ENCODE measurements around the gene KCTD14. TPM values are rescaled to one million over a fixed set of nuclear protein-coding genes. Genes with fewer than 3 reads are reported as not detected.

The KCTD14 gene
- total and polyA plus RNA-seq, 2 of the 4 experiments (the other 2 are of a cell fraction): 0.90 to 0.97 TPM

GRCh38 chr11:78000193-78000592 is 22.9 kb downstream of the KCTD14 start:
- H3K79me1 ChIP-seq (ENCODE audit: low read depth in 1 of 2, low read length in 2 of 2): no peaks in the 10 kb centered on the region
- H2BK20ac ChIP-seq (ENCODE audit: low read depth, low read length): no peak overlapping the region
- H3K9me1 ChIP-seq (ENCODE audit: insufficient read depth, low read length): no peaks in the 10 kb centered on the region; the same call in 1 of the 2 replicates
- no peak overlapping the region for H2AK5ac ChIP-seq (ENCODE audit: low read depth, low read length)
- WGBS, 2 experiments (ENCODE audit: extremely low coverage in 2 of 2, insufficient read length in 1 of 2): no CpG with 5 or more reads among the region's 1 CpG
- no peak overlapping the region for H4K5ac ChIP-seq (ENCODE audit: low read depth, low read length)
- H3K18ac ChIP-seq (ENCODE audit: low read depth, low read length): no peak overlapping the region
- in situ Hi-C loops (cut with MboI; ENCODE audit: low sequenced_read_pairs) (no loop called here), dilution Hi-C loops (cut with HindIII; ENCODE audit: low sequenced_read_pairs, unreplicated experiment) (no loop called here), intact Hi-C loops (cut with micrococcal nuclease) (loop anchor here (1.0 to 10.0 kb wide), 3 partner anchors 46 to 565 kb away; no protein-coding TSS in a partner anchor)
- no peak overlapping the region for H4K91ac ChIP-seq (ENCODE audit: insufficient read depth, low read depth, low read length)
- POLR2A ChIA-PET (ENCODE audit: unreplicated experiment): no interaction called here
- no peak overlapping the region for H3K4me2 ChIP-seq (ENCODE audit: low read depth, low read length)
- no peaks in the 10 kb centered on the region for H3K9me3 ChIP-seq (ENCODE audit: control insufficient read depth, insufficient read depth, low read length)
- BruUV-seq (replicated peaks): no TSS peak
- DNase-seq (peak; percentile 77), ATAC-seq (ENCODE audit: low read depth) (peak; percentile 94)
- H3K23ac ChIP-seq (ENCODE audit: low read depth, low read length): no peak overlapping the region
- H3K9ac ChIP-seq (ENCODE audit: low read depth, low read length): no peak overlapping the region
- no peak overlapping the region for H2BK15ac ChIP-seq (ENCODE audit: low read depth, low read length)
- no peak overlapping the region for H3K27ac ChIP-seq (ENCODE audit: insufficient read depth, low read length)
- H4K20me1 ChIP-seq (ENCODE audit: insufficient read depth, low read length): no peaks in the 10 kb centered on the region
- peaks cover 2% of the 10 kb centered on the region; the same call in 1 of the 2 replicates for H3K4me1 ChIP-seq (ENCODE audit: control insufficient read depth, insufficient read depth, low read length)
- H3K27me3 ChIP-seq (ENCODE audit: control insufficient read depth, insufficient read depth, low read length): peaks cover 5% of the 10 kb centered on the region
- H2AFZ ChIP-seq (replicated peaks; ENCODE audit: low read length, poor library complexity): no peak overlapping the region
- no peak overlapping the region for H2BK120ac ChIP-seq (ENCODE audit: low read depth, low read length)
- H3K4ac ChIP-seq (ENCODE audit: low read depth, low read length): no peak overlapping the region
- CTCF ChIA-PET: interaction anchor here (0.5 to 1.1 kb wide), 5 partner anchors 10 to 509 kb away, joined by 3 to 5 read pairs (median 3); no protein-coding TSS in a partner anchor
- H3K56ac ChIP-seq (ENCODE audit: extremely low read depth, insufficient read depth, low read length): no peak overlapping the region
- H3K4me3 ChIP-seq (ENCODE audit: insufficient read depth, low read depth, low read length): no peak overlapping the region
- peak; percentile 71 for TF ChIP-seq RAD21 (IDR thresholded peaks at IDR 0.05; ENCODE audit: low read length)
- TF ChIP-seq SMC3 (IDR thresholded peaks at IDR 0.05; ENCODE audit: low read depth, low read length): peak; percentile 83
- TF ChIP-seq MXI1 (IDR thresholded peaks at IDR 0.05; ENCODE audit: borderline replicate concordance, low read depth, low read length): no peak
- peak; percentile 74 for TF ChIP-seq CTCF (conservative IDR thresholded peaks at IDR 0.05; ENCODE audit: low read depth, low read length)
- no peaks in the 10 kb centered on the region for H3K36me3 ChIP-seq (ENCODE audit: control insufficient read depth, insufficient read depth, low read length)
- no peak overlapping the region for H3K14ac ChIP-seq (replicated peaks; ENCODE audit: low read depth, low read length)
- no peak overlapping the region for H2AK9ac ChIP-seq (replicated peaks; ENCODE audit: low read depth, low read length, poor library complexity)
- no peak overlapping the region for H2BK5ac ChIP-seq (ENCODE audit: low read depth, low read length, poor library complexity, severe bottlenecking)
- H4K8ac ChIP-seq (ENCODE audit: low read depth in 2 of 2, low read length in 2 of 2): no peak overlapping the region
